Peyer's patch (tissue), 4 donors: ENCODE results near the gene COG5.

Source experiments
- CTCF ChIP-seq, 6 experiments: fragments of 450-650 bp in 4 of 6; fragments of 200-600 bp in 2 of 6; sonication (generic) in 1 of 6; IDR thresholded peaks; one replicate each; pipeline ENCODE4 v1.5.1; 2017 to 2019; ENCODE audit warnings: antibody characterized with exemption in 6 of 6, mild to moderate bottlenecking in 3 of 6, moderate library complexity in 1 of 6
- POLR2A ChIP-seq, 2 donors: fragments of 450-650 bp; IDR thresholded peaks; one replicate each; pipeline ENCODE4 v1.5.1; 2017; ENCODE audit warnings: antibody characterized with exemption in 2 of 2, mild to moderate bottlenecking in 2 of 2, moderate library complexity in 2 of 2

GRCh38 chr7:107355616-107356015, 208.1 kb downstream of the COG5 start:
- no peak for TF ChIP-seq CTCF (IDR thresholded peaks at IDR 0.05)
- TF ChIP-seq POLR2A (IDR thresholded peaks at IDR 0.05) = no peak
